Panc1 (cell line): ENCODE results near the gene GRHPR.
"Not testable (repeated sequence)": the region's sequence is repeated elsewhere in the genome, so short reads cannot be mapped to it uniquely, and the experiment has no call there.

Experiments
- CTCF ChIP-seq: fragments of 450-650 bp; IDR thresholded peaks from 2 replicates; pipeline ENCODE4 v1.5.1; 2017; ENCODE audit warnings: mild to moderate bottlenecking
- POLR2AphosphoS5 ChIP-seq: IDR thresholded peaks from 2 replicates; pipeline ENCODE4 v1.6.1; 2012; ENCODE audit warnings: mild to moderate bottlenecking, low read depth, low read length, moderate library complexity

- not testable (repeated sequence) for TF ChIP-seq CTCF, POLR2AphosphoS5
These were observed 55.6 kb downstream of the GRHPR start for GRCh38 chr9:37477987-37478619.
